MM.1S (cell line): ENCODE results near the gene RSBN1.

Source experiments
- EZH2 ChIP-seq: fragments of 300-600 bp; sonication (generic); optimal IDR thresholded peaks from 2 replicates; pipeline ENCODE3; 2017; ENCODE audit warnings: low read depth, mild to moderate bottlenecking, antibody characterized with exemption, low read length, mixed read lengths
- EZH2phosphoT487 ChIP-seq: fragments of 300-600 bp; sonication (generic); IDR thresholded peaks from 2 replicates; pipeline ENCODE4 v1.6.1; 2018; ENCODE audit warnings: antibody characterized with exemption, low read length
- TF ChIP-seq, protein P1 (sequence below): fragments of 300-600 bp; sonication (generic); IDR thresholded peaks from 2 replicates; pipeline ENCODE4 v1.5.1; 2016; ENCODE audit warnings: antibody characterized with exemption, low read length, mixed read lengths

DNA sequence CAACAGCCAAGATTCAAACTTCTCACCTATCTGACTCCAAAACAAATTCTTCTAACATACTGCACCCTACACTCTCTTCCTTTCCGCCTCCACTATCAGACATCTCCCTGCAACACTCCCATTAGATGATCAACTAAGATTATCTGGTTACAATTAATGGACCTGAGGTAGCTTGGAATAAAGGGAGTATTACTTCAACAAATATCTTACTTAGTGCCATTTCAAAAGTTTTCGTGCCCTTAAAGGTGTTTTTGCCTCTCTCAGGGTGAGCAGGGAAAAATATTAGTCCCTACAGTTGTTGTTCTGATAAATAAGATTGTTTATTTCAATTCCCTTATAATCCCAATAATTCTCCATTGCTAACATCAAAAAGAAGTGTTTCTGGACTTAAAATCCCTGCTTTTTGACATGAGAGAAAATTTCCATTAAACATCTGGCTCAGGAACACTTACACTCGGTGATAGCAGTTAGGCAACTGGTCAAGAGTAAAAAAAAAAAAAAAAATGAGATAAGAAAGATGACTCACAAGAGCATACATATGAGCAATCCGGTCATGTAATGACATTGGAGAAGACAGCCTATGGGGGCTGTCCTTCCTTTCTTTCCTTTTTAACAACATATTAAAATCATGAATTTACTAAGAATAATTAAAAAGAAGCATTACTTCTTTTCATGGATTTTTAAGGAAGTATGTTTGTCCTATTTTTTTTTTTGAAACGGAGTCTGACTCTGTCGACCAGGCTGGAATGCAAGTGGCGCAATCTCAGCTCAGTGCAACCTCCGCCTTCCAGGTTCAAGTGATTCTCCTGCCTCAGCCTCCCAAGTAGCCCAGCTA lies 7.6 kb downstream of the RSBN1 start:
- TF ChIP-seq, protein P1, sequence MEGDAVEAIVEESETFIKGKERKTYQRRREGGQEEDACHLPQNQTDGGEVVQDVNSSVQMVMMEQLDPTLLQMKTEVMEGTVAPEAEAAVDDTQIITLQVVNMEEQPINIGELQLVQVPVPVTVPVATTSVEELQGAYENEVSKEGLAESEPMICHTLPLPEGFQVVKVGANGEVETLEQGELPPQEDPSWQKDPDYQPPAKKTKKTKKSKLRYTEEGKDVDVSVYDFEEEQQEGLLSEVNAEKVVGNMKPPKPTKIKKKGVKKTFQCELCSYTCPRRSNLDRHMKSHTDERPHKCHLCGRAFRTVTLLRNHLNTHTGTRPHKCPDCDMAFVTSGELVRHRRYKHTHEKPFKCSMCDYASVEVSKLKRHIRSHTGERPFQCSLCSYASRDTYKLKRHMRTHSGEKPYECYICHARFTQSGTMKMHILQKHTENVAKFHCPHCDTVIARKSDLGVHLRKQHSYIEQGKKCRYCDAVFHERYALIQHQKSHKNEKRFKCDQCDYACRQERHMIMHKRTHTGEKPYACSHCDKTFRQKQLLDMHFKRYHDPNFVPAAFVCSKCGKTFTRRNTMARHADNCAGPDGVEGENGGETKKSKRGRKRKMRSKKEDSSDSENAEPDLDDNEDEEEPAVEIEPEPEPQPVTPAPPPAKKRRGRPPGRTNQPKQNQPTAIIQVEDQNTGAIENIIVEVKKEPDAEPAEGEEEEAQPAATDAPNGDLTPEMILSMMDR = no peak
- TF ChIP-seq EZH2phosphoT487 (no peak), EZH2 (no peak)
